Activated CD4-positive, alpha-beta T cell treated with anti-CD3 and anti-CD28 coated beads, Interleukin-10, Interleukin-2, amounts not matched to agents 100 ng/mL and 50 ng/mL, durations not matched to agents 16 hours and 8 hours (primary cell): ENCODE results near the gene CEP89.
A peak's percentile ranks its signal among the peaks of the same experiment; 100 is the strongest.

ENCODE experiments used
- DNase-seq: peaks from one replicate; pipeline ENCODE4 v3.0.0-alpha.2; 2020

CEP89 gene

DNA sequence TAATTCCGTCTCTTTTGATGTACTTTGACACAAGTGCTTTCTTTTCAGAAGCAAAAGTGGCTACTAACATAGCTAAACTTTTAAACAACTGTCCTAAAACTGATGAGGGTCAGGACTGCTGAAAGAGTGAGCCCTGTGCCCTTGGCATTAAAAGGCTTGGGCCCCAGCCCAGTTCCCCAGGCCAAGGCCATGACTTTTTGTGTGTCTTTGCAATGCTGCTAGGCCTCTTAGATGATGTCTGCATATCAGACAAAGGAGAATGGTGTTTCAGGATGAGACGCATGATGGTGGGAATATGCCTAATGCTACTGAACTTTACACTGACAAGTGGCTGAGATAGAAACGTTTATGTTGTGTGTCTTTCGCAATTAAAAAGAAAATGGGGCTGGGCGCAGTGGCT, 140.1 kb downstream of the CEP89 start:
- no peak for DNase-seq

DNA sequence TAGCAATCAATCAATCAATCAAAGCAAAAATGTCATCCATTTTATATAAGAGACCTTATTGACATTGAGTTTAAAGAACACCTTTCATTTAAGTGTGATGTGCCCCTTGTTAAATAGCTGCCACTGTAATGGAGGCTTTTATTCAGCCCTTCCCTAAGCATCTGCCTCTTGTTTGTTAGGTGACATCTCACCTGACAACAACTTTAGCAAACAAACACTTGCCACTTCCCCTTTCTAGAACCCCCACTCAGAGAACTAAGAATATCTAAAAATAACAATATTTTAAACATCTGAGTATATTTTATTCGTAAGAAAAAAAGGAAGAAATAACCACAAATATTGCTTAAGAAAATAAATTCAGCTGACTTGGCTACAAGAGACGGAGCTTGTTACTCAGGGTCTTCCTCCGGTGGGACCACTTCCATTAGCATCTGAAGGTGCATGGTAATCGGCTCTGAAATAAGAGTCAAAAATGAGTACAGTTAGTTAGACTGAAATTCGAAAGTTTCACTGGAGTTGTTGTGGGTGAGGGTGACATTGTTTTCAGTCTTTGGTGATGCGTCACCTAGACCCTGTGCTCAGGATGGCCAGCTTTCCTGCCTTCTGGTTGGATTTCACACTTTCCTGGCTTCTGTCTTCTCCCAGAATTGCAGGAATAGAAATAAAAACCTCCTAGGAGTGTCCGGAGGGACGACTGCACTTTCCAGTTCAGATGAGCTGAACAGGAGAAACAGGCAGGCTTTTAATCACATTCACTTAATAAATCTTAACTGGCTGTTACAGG, 141.3 kb downstream of the CEP89 start:
- no peak for DNase-seq

DNA sequence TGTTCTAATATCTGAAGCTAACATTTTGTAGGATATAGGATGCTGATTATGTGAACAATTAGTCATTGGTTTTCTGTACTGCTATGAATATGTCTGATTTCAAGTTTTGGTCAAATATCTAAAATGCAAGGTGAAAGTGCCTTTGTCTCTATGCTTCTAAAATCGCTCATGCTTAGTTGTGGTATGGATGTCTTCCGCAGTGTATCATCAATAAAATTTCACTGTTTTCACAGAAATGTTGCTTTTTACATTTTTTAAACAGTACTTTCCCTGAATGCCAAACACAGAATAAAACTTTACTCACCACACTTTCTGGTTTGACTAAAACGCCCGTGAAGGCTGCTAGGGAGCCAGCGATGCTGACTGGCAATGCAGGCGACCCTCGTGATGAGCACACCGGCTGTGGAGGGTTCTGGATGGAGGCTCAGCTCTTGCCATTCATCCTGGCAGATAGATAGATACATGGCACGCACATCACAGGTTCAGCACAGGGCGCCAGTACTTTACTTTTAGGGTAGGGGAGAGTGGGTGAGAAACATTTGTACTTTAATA, 142.3 kb downstream of the CEP89 start:
- peak; percentile 31 for DNase-seq

DNA sequence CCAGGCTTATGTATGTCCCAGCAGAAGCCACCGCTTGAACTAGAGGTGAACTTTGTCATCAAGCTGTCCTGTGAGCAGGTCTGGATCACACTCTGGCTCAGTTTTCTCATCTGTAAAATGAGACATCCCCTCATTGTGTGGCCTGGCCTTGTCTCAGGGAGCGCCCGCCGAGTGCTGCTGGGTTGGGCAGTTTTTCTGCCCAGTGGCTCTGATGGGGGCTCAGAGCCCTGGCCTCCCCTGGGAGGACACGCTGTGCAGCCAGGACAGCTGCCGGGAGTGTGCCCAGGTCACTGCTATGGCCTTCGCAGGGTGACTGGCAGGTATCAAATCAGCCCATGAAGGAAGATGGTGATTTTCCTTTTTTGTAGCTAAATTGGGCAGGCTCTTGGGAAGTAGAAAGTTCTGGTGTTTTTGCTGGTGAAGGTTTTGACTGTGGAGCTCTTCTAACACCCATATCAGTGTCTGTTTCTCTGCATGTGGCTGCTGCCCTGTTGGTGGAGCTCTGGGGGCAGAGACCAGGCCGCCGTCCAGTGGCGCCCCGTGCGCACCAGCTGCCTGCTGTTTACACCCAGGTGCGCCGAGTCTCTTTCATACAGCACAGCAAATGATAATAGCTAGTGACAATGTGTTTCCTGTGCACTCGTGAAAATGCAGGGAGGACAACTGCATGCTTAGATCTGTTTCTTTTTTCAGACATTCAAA, 143.0 kb downstream of the CEP89 start:
- no peak for DNase-seq

DNA sequence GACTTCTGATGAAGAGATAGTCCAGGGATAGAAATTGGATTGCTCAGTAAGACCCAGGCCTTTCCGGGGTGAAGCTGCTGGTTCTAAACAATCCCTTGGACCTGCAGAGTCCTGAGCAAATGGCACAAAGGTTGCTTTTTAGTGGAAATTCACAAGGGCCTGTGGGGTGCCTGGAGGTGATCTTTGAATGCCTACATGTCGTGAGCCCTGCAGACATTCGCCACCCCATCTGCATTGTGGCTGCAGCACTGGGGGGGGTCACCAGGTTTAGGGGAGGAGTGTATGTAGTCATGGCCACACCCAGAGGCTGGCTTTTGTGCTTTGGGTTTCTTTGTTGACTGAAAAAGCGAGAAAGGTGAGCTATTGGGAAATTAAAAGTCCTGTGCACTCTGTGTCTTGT, 143.6 kb downstream of the CEP89 start:
- no peak for DNase-seq
